HG03442 (cell line): ENCODE results near the gene GLTPD2.
"Not testable (repeated sequence)": the region's sequence is repeated elsewhere in the genome, so short reads cannot be mapped to it uniquely, and the experiment has no call there.

ENCODE experiments used
- ATAC-seq: cut with Tn5 transposase; IDR thresholded peaks from one replicate; pipeline ENCODE4 v1.9.1; 2021; ENCODE audit warnings: mild to moderate bottlenecking, moderate library complexity; ENCODE audit not compliant: unreplicated experiment

GLTPD2 gene

DNA sequence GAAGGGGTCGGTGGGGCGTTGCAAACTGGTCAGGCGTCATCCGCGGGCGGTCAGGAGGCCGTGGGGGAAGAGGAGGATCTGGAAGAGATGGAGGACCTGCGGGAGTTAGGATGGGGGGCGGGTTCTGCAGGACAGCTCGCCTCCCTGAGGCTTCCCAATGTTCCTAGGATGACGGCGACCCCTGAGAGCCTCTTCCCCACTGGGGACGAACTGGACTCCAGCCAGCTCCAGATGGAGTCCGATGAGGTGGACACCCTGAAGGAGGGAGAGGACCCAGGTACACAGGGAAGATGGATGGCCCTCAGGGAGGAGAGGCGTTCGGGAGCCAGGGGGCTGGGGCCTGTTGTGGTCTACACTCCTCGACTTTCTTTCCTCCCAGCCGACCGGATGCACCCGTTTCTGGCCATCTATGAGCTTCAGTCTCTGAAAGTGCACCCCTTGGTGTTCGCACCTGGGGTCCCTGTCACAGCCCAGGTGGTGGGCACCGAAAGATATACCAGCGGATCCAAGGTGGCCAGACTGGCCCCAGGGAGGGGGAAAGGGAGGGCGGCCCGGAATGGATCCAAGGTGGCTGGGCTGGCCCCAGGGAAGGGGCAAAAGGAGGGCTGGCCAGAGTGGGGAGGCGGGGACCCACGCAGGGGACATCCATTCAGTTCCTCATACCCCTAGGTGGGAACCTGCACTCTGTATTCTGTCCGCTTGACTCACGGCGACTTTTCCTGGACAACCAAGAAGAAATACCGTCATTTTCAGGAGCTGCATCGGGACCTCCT is 19.0 kb downstream of the GLTPD2 start:
- no peak for ATAC-seq

DNA sequence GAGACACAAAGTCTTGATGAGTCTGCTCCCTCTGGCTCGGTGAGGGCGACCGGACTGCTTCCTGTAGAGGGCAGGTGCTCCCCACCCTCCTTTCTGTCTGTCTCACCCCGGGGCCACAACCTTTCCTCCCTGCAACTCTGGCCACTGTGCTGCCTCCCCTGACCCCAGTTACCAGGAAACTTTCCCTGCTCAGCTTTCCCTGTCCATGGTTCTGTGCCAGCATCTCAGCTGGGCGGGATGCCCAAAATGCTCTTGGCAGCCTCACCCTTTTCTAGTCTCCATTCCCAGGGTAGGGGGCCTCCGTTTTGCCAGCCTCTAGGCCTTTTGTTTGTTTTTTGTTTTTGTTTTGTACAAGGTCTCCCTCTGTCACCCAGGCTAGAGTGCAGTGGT is 19.6 kb downstream of the GLTPD2 start:
- no peak for ATAC-seq

DNA sequence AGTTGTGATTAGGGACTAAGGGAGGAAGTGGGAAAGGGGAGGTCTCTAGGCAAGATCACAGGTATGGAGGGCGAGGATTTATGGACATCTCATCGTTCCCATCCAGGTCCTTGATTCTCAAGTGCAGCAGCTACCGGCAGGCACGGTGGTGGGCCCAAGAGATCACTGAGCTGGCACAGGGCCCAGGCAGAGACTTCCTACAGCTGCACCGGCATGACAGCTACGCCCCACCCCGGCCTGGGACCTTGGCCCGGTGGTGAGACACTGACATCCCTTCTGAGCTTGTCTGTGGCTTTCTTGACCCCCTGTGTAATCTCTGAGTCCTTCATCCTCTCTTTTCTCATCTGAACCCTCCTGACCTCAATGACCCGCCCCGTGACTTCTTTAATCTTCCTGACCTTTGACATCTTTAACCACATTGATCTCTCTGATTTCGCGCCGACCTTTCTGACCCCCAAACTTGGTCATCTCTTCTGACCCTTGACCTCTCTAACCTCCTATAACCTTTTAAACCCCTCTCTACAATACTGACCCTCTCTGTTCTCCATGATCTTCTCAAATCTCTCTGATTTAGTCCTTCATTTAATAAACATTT is 22.0 kb downstream of the GLTPD2 start:
- ATAC-seq, result no peak

DNA sequence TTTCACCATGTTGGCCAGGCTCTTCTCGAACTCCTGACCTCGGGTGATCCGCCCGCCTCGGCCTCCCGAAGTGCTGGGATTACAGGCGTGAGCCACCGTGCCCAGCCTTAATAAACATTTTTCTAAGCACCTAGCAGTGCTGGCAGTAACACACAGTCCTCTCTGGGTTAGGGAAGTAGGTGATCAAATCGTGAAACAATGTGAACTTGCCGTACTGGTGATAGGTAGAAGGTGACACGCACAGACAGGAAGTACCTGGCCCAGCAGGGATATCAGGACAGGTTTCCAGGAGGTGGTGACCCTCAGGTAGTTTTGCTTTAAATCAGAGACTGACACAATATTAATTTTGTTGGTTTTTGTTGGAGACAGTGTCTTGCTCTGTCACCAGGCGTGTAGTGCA is 22.7 kb downstream of the GLTPD2 start:
- no peak for ATAC-seq

DNA sequence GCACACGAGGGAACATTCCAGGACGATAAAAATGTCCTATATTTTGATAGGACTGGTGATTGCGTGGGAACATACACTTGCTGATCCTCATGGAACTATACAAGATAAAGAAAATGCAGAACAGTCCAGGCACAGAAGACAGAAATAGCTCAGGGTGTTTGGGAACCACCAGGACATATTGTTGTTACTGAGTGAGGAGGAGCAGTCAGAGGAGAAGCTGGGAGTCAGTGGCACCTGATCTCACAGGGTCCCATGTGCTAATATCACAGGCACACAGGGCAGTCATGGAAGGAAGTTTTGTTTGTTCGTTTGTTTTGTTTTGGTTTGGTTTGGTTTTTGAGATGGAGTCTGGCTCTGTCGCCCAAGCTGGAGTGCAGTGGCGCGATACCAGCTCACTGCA is 23.9 kb downstream of the GLTPD2 start:
- no peak for ATAC-seq

DNA sequence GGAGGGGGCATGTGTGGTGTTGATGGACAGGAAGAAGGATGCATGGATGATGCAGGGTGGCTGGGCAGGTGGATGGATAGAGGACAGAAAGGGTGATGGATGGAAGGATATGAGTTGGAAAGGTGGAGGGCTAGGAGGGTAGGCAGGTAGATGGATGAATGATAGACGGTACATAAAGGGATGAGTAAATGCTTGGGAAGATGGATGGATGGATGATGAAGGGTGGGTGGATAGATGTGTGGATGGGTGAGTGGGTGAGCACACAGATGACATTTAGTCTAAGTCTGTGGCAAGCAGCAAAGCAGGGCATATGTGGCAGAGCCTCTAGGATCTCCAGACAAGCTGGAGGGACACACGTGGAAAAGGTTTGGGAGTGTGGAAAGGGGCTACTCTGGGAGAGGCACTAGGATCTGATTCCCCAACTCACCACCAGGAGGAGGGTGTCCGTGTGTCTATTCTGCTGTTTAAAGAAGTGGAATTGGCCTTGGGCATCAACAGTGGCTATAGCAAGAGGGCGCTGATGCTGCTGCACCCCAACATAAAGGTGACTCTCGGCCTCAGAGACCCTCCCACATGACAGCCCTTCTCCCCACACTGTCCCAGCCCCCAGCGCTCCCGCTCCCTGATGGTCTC is 26.4 kb downstream of the GLTPD2 start:
- no peak for ATAC-seq

DNA sequence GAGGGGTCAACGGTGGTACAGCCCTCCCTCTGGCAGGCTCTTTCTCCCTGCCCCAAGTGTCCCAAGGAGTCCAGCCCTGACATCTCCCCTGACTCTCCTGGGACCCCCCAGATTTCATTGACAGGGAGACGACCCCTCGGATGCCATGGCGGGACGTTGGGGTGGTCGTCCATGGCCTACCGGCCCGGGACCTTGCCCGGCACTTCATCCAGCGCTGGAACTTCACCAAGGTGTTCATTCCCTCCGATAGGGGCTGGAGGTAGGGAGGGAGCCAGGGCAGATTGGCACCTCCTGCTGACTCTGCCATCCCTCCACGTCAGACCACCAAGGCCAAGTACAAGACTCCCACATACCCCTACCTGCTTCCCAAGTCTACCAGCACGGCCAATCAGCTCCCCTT is 28.1 kb downstream of the GLTPD2 start:
- no peak for ATAC-seq

DNA sequence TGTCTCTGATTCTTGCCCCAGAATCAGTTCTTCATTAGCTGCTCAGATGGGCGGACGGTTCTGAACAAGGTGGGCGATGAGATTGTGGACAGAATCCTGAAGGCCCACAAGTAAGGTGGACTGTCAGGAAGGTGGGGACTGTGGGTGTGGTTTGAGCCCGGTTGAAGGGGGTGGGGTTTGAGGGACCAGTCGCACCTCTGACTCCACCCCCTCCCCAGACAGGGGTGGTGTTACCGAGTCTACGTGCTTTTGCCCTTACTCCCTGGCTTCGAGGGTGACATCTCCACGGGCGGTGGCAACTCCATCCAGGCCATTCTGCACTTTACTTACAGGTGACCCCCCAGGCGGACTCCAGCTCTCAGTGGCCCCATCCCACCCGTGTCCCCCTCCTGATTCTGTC is 29.5 kb downstream of the GLTPD2 start:
- ATAC-seq, result no peak

DNA sequence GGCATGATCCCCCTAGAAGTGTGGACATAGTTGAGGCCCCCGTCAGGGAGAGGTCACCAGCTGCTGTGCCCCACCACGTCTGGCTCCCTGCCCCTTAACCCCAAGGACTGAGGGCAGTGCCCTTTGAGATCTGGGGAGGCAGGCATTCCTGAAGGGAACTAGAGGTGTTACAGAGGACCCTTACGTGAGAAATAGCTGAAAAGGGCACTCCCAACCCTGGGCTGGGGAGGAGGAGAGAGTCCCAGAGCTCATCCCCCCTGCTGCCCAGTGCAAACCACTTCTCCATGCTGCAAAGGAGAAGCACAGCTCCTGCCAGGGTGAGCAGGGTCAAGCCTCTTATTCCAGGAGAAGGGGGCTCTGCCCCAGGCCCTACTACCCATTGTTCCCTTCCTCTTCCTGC is 34.1 kb downstream of the GLTPD2 start:
- no peak for ATAC-seq

DNA sequence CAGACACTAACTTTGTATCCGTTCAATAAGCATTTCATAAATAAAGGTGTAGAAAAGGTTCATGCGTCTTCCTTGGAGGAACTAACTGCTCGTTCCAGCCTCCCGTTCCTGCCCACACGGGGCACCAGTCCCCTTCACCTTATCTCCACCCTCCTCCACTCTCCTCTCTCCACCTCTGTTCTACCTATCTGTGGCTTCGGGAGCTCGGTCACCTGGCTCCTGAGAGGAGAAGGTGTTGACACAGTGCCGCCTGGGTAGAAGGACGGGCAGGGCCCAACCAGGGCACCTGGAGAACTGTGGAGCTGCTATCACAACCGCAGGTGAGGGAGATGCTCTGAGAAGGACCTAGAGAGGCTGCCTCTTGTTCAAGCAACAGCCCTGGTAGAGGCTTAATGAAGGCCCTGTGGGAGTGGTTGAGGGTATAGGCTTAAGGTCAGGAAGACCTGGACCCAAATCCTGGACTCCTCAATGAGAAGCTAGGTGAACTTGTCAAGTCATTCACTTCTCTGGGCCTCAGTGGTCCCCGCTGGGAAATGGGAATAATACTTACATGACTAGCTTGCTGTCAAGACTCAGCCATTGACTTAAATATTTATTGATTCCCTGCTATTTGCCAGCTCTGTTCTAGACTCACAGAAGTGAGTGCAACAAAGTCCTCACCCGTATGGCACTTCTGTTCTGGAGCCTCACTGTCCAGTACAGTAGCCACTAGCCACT is 34.8 kb downstream of the GLTPD2 start:
- ATAC-seq, result no peak

DNA sequence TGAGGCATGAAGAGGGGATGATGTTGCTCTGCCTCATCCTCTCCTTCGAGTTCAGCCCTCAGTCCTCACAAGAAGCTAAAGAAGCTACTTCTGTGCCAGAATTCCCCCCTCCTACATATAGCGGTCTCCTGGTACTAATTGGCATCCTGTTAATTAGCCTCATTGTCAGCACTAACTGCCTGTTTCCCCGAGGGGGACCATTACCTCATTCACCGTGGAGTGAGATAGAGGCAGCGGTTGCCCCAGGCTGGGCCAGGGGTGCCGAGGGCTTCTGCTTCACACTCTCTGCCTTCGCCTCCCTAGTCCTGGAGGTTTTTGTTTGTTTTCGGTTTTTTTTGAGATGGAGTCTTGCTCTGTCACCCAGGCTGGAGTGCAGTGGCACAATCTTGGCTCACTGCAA is 38.6 kb downstream of the GLTPD2 start:
- no peak for ATAC-seq

DNA sequence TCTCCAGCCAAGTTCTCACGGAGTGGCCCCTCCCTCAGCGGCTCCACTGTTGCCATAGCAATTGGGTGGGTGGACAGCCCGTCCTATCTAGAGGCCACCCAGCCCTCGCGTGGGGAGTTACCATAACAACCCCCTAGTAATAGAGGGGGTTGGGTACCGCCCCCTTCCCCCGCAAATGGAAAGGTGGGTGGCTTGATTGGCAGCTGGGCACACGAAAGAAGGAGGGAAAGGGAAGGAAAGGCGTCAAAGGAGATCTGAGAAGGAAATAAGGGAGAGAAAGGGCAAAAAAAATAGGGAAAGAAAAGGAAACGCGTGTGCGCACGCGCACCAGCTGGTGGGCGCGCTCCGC is 44.0 kb downstream of the GLTPD2 start:
- not testable (repeated sequence) for ATAC-seq

DNA sequence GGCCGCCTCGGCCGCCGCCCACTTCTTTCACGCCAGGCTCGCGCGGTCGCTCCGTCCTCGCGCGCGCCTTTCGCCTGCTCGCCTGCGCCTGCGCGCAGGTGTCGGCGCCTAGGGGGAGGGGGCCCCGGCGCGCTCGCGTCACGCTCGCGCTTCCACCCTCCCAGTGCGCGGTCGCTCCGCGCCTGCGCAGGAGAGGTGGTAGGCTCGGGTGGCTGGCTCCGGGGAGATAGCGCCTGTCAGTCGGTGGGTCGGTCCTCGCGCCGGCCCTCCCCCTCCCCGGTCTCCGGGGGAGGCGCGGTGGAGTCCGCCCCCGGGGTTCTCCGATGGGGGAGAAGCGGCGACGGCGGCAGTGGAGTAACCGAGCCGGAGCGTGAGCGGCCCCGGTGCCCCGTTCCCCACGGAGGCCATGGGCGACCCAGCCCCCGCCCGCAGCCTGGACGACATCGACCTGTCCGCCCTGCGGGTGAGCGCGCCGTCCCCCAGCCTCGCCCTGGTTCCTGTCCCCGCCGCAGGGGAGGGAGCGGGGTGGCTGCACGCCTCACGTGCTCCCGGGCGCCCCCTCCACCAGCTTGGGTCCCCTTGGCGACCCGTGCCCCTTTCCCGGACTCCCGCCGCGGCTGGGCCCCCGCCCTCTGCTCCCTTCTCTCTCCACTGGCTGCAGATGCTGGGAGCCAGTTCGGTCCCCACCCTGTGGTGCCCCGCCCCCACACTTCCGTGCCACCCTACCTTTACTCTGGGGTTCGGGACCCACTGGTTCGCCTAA is 44.6 kb downstream of the GLTPD2 start, which contains the start of gene MINK1:
TSS of gene MINK1 (plus strand) at position 163 of the 763 bp plus-strand sequence. CDS start at position 407, 244 bp downstream.
- ATAC-seq, result peak; percentile 70

DNA sequence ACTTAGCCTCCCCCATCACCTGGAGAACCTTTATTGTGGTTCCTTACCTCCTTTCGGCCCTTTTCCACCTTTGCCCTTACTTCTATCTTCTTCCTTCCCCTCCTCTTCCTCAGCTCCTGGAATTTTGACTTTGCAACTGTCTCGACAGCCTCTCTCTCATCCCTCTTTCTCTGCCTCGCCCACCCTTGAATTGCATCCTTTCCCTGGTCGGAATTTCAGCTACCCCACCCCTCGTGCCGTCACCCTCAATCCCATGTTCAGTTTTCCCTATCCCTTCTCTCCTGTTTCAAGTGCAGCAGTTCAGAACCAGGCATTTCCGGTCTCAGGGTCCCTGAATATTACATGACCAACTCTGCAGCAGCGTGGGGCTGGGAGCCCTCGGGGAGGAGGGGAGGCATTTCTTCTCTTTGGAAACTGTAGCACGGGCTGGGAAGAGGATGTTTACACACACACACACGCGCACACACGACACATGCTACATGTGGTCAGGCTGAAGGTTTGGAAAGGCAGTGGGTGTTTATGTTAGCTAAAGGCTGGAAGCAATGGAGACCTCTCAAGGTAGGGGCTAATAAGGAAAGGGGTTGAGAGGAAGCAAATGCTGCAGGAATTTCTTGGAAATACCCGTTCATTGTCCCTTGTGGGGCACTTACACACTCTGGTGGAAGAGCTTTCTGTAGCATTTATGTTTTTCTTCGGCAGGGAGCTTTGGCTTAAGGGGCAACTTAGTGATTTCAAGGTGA is 45.3 kb downstream of the GLTPD2 start:
- no peak for ATAC-seq

DNA sequence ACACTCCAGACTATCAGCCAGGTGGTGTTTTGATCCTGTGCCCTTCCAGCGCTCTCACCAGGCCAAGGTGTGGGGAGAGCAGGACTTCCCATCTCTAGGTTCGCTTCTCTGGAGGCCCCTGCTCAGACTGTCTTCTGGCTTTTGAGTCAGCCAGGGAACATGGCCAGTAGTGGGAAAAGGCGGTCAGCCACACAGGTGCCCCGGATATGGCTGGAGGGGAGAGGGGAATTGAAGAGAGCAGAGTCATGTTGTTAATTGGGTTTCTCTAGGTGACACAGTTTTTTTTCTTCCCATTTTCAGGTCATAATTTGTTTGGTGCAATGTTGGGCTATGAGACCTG is 45.9 kb downstream of the GLTPD2 start:
- no peak for ATAC-seq

DNA sequence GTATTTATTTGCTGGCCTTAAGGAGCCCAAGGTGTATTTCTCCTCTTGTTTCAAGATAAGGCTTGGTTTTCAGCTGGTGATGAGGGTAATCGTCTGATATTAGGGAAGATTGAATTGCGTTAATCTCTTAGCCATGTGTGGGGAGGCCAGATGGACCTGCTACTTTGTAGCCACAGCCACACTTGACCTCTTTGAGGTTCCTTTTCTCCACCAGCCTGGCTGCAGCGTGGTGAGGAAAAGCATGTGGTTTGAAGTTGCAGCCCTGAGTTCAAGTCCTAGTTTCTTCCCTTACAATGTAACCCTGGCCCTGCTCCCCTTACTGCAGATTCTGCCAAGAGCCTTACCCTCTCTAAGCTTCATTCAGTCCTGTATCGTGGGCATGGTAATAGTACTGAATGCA is 47.5 kb downstream of the GLTPD2 start:
- ATAC-seq, result no peak

DNA sequence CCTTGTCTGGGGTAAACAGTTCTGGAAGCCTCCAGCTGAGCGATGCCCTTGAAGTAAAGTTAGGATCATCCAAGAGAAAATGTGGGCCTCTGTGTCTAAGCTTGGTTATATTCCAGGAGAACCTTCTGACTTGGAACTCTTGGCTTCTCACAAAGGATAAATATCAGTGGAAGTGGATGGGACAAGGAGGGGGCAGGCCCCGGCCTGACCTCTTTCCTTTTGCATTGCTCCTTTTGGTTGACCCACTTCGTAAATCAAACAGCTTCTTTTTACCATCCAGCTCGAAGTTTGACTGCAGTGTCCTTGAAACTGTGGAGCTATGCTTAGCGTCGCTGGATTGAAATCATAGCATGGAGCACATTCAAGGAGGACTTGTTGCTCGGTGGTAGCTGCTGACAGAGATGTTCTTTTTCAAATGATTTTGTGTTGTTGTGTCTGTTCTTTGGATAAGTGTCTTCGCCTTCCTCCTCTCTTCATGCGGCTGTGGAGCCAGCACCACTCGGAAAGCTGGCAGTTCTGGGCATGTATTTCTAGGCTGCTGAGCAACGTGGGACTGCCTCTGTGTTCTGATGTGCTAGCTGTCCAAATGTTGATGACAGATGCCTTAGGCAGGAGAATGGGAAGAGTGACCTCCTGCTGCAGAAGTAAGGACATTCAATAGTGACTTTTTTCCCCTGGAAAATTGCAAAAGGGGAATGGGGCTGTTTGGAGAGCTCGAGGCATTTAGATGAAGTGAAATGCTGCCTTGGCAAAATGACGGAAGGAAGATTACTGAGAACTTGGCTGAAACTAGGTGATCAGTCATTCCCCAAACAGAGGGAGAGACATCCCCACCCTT is 48.9 kb downstream of the GLTPD2 start:
- ATAC-seq, result no peak

DNA sequence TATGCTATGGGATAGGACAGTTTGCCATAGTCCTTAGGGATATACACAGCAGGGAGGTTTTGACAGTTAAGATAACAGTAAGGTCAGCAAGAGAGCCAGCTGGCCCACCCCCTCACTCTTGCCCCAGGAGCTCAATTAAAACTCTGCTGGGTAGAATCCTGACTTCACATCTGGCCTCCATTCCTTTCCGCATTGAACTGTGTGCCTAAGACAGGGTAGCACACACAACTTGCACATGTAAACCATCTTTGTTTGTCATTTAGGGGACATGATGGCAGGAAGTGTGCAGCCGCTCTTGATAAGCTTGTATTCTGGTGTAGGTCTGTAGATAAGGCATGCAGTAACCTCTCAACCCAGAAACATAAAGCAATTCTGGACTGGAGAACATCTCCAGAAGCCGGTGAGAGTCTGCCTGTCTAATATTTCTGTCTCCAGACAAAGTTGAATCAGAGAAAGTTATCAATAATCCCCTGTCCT is 49.6 kb downstream of the GLTPD2 start:
- ATAC-seq, result no peak

DNA sequence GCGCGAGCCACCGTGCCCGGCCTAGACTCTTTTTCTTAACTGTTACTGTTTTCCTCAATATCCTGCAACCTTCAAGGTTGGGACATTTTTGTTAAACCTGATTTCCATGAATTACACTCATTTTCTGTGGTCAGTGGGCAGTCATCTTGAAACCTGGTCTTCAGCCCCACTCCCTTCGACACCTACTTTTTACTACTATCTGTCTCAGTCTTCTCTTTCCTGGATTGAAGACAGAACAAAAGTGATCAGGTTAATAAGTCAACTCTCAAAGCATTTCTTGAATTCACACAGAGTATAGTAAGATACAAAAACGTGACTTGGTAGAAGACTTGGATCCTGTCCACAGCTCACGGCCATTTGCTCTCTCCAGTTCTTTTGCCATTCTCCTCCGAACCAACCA is 50.5 kb downstream of the GLTPD2 start:
- ATAC-seq, result no peak
